Epithelial cell of esophagus (primary cell): Measurements from ENCODE around the gene IL1A.

Experiments used
- DNase-seq: peaks from one replicate; pipeline ENCODE4 v3.0.0; 2010; ENCODE audit warnings: low read depth
- H3K4me3 ChIP-seq: 2 replicates; pipeline ENCODE4 v1.5.1; 2011; ENCODE audit warnings: mild to moderate bottlenecking, low read length, control low read depth
- CTCF ChIP-seq: IDR thresholded peaks from 2 replicates; pipeline ENCODE4 v1.5.1; 2011; ENCODE audit warnings: low read depth, mild to moderate bottlenecking, low read length, control low read depth, inconsistent platforms; ENCODE audit not compliant: insufficient read depth; ENCODE audit errors: missing control alignments

Gene IL1A

GRCh38 chr2:112727276-112728028 is 56.8 kb downstream of the IL1A start:
- no peak overlapping the region for H3K4me3 ChIP-seq
- no peak for TF ChIP-seq CTCF

GRCh38 chr2:112726487-112727190 is 57.7 kb downstream of the IL1A start:
- H3K4me3 ChIP-seq, result no peak overlapping the region
- peak; percentile 95 for TF ChIP-seq CTCF
- DNase-seq, result peak; percentile 94

More at GRCh38 chr2:112727276-112728028, 56.8 kb downstream of the IL1A start:
- DNase-seq, result no peak

GRCh38 chr2:112725545-112726457 is 58.5 kb downstream of the IL1A start:
- H3K4me3 ChIP-seq, result no peak overlapping the region
- peak; percentile 31 for DNase-seq
- no peak for TF ChIP-seq CTCF

- TF ChIP-seq CTCF, result peak; percentile 29
- no peak overlapping the region for H3K4me3 ChIP-seq
- peak; percentile 37 for DNase-seq
These were observed 59.4 kb downstream of the IL1A start for GRCh38 chr2:112724591-112725525.

GRCh38 chr2:112723995-112724394 is 60.3 kb downstream of the IL1A start:
- no peak for DNase-seq
- no peak for TF ChIP-seq CTCF
- H3K4me3 ChIP-seq, result no peak overlapping the region
